GM19395 (cell line): Measurements from ENCODE around the gene ATP1B4.
A peak's percentile ranks its signal among the peaks of the same experiment; 100 is the strongest.
"Not testable (repeated sequence)": the region's sequence is repeated elsewhere in the genome, so short reads cannot be mapped to it uniquely, and the experiment has no call there.

Experiments
- ATAC-seq: cut with Tn5 transposase; IDR thresholded peaks from one replicate; pipeline ENCODE4 v1.9.1; 2021; ENCODE audit warnings: mild to moderate bottlenecking, moderate library complexity; ENCODE audit not compliant: unreplicated experiment

ATP1B4 gene

DNA sequence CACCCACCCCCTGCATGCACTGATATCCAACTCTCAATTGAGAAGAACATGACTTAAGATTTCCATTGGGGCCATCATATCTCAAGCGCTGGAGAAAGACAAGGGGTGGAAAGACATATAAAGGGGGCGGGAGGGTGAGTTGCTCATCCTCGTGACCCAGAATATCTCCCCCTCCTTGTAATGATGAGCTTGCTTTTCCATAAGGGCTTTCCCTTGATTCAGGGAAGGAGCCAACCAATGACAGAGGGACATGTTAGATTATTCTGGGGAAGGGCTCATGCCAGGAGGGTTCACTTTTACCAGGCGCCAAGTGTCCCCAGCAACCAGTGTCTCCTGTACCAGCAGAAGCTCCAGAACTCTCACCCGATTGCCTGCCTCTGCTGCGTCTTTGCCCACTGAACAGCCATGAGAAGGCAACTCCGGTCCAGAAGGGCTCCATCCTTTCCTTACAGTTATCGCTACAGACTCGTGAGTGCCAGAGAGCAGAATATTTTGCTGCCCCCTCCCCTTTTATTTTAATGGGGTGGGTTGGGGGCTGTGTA, at the start of gene ATP1B4:
ATP1B4 (plus strand) TSS at position 326 of the 542 bp plus-strand sequence; CDS start at position 406, 80 bp downstream.
- ATAC-seq, result no peak

DNA sequence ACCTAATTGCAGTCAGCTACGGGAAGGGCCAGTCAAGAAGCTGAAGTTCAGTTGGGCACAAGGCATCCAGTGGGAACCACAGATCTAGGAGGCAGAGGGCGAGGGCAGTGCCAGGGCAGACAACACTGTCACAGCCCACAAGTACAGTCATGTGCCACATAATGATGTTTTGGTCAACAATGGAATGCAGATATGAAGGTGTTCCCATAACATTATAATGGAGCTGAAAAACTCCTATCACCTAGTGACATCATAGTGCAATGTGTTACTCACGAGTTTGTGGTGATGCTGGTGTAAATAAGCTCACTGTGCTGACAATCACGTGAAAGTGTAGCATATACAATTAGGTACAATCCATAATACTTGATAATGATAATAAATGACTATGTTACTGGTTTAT, 46.1 kb upstream of the ATP1B4 start:
- no peak for ATAC-seq

DNA sequence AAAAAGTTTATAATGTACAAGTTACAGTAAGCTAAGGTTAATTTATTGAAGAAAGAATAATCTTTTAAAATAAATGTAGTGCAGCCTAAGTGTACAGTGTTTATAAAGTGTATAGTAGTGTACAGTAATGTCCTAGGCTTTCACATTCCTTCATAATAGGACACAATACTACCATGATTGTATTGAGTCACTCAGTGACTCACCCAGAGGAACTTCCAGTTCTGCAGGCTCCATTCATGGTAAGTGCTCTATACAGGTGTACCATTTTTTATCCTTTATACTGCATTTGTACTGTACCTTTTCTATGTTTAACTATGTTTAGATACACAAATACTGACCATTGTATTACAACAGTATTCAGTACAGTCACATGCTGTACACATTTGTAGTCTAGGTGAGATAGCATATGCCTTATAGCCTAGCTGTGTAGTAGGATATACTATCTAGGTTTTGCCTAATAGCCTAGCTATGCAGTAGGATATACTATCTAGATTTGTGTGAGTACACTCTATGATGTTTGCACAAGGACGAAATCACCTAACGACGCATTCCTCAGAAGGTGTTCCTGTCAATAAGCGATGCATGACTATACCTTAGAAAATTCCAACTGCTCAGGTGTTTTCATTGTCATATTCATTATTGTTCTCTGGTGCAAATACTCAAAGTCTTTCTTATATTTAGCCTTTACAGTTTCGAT, 45.2 kb upstream of the ATP1B4 start:
- ATAC-seq, result no peak

DNA sequence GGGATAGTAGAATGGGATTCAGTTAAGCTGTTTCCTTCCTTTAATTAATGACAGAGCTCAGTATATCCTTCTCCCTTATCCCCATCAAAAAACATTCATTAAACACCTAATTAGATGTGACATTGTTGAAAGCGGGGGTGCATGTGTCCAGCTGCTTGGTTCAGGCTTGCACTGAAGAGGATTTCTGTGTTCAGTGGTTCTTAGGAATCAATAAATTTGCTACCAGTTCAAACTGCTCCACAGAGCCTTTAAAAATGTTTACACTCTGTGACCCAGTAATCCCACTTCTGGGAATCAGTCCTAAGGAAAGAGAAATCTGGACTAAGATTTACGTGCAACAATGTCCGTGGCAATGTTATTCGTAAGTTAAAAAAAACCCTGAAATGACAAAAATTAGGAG, 43.5 kb upstream of the ATP1B4 start:
- ATAC-seq, result no peak

GRCh38 chrX:120321520-120322281, 40.2 kb upstream of the ATP1B4 start:
- no peak for ATAC-seq

GRCh38 chrX:120331116-120331515, 30.8 kb upstream of the ATP1B4 start:
- no peak for ATAC-seq

DNA sequence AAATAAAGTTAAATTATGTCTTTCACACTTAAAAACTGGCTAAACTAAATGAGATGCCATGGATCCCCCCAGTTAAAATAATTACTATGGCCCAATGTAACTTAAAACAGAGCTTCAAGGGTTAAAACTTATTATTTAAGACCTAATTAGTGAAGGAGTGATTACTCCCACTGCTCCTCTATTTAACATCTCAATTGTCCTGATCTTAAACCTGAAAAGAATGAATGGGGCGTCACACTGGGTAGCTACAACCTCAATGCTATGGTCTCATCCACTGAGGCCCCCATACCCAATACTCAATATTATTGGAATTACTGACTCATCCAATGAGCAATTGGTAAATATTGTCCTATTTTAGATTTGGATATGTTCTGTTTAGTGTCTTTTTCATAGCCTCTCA, 29.5 kb upstream of the ATP1B4 start:
- ATAC-seq, result no peak

GRCh38 chrX:120334151-120334550, 27.7 kb upstream of the ATP1B4 start:
- no peak for ATAC-seq

DNA sequence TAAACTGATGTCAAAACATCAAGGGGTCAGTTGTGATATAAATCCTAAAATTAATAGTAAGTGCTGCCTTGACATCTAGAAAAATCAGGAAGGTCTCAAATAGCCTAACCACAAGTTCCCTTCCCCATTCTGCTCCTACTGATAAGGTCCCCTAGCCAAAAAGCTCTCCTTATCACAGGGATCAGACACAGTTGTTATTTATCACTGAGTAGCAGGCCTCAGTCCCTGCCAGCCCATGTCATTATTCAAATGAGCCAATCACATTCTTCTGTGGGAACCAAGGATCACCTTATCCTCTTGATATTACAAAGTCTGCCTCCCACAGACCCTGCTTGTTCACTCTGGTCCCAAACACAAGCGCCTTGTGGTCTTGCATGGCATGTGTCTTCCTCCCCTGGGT, 27.3 kb upstream of the ATP1B4 start:
- no peak for ATAC-seq

GRCh38 chrX:120335289-120335688, 26.6 kb upstream of the ATP1B4 start:
- no peak for ATAC-seq

DNA sequence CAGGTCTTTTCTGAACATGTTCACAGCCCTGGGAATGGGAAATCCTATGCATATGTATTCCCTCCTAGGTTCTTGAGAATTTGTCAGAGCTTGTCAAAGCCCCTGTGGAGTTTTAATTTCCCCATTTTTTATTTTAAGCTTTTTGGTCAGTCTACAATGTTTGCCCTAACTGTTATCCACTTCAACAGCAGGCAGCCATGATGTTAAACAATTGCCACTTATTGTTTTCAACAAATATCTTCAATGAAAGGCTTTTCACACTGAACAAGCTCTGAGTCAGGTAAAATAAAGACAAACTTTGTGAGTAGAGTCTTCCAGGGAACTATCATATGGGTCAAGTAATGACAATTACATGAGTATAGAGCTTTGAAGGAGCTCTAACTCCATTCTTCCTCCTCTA, 25.0 kb upstream of the ATP1B4 start:
- no peak for ATAC-seq

DNA sequence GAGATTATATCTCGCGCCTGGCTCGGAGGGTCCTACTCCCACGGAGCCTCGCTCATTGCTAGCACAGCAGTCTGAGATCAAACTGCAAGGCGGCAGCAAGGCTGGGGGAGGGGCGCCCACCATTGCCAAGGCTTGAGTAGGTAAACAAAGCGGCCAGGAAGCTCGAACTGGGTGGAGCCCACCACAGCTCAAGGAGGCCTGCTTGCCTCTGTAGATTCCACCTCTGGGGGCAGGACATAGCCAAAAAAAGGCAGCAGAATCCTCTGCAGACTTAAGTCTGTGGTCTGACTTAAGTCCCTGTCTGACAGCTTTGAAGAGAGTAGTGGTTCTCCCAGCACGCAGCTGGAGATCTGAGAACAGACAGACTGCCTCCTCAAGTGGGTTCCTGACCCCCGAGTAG, 17.3 kb upstream of the ATP1B4 start:
- ATAC-seq, result not testable (repeated sequence)

DNA sequence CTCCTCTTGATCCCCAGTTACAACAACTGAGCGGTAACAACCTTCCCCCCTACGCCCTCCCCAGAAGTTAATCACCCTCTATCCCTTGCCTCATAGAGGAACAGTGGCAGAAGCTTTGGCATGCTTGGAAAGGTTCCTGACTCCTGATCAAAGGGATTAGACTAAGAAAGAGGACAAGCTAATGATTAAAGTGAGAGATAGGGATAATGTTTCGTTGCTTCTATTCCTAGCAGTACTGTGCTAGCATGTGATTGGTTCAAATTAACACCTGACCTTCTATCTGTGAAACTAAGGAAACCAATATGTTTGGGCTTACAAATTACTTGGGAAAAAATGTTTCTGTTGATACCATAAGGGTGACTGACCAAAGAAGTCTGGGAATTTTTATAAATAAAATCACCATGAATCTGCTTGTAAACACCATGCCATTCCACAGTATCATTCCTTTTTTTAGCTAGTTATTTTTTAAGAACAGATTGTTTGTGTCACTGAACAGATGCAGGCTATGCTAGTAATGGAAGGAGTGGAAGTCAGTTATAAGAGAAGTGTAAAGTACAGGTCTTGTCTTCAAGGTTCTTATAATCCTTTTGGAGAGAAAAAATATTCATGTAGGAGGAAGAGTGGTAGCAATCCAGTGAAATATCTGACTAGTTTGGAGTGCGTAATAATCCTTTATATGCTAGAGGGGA, 11.3 kb upstream of the ATP1B4 start:
- ATAC-seq, result no peak

DNA sequence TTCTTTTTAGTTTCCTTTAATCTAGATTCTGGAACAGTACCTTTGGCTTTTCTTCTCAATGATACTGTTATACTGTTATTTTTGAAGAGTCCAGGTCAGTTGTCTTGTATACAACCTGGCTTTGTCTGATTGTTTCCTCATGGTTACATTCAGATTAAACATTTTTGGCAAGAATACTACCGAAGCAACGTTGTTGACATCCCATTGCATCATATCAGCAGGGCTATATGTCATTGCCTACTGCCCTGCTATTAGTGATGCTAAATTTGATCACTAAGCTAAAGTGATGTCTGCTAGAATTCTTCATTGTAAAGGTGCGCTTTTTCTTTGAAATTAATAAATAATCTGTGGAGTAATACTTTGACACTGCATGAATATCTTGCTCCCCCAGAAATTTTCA, 5.8 kb upstream of the ATP1B4 start:
- no peak for ATAC-seq

- ATAC-seq, result no peak
These were observed 4.7 kb upstream of the ATP1B4 start for GRCh38 chrX:120357186-120357585.

GRCh38 chrX:120358737-120359456, 3.0 kb upstream of the ATP1B4 start:
- ATAC-seq, result no peak

DNA sequence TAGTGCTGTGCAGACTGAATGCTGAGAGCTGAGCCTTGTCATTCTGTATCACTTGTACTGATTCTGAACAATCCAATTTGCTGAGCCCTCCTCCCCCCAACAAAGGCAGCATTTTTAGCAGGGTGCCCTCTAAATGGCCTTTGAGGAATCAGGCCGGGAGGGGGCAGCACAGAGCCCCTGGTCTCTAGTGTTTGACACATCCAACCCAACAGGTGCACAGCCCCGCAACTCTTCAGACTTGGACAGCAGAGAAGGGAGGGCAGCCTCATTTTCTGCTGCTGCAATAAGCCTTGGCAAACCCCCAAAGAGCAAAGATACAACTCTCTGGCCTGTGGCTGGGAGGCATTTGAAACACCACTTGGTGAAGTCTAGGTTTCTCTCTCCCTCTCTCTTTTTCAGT, 3.4 kb downstream of the ATP1B4 start:
- peak; percentile 66 for ATAC-seq

DNA sequence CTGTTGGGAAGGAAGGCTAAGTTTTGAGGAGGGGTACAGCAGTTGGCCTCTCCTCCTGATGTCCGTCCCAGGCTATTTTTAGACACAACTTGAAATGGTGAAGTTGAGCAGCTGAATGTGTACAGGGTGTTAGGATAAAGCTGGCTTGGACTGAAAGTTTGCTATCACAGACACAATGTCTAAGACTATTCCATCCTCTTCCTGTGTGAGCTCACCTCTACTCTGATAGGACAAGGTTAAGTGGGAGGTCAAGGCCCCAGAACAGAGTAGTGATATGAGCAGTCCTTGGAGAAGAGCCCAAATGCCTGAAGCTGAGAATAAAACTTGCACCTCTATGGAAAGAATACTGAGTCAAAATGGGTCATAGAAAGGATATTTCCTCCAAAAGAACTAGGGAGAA, 4.1 kb downstream of the ATP1B4 start:
- ATAC-seq, result no peak

DNA sequence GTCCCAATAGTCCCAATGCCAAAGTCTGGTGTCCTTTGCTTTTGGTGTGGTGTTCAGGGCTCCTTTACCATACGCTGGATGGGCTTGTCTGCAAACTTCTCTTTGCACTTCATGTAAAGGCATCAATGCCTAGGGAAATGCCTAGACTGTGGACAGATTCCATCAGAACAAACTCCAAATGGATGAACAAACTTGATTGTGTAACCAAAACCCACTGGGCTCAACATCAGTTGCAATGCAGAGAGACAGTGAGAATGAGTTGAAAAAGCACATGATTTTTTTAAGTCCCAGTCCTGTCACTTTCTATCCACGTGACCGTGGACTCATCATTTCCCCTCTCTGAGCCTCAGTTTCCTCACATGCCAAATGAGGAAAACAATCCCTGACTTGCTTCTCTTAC, 4.9 kb downstream of the ATP1B4 start:
- no peak for ATAC-seq

DNA sequence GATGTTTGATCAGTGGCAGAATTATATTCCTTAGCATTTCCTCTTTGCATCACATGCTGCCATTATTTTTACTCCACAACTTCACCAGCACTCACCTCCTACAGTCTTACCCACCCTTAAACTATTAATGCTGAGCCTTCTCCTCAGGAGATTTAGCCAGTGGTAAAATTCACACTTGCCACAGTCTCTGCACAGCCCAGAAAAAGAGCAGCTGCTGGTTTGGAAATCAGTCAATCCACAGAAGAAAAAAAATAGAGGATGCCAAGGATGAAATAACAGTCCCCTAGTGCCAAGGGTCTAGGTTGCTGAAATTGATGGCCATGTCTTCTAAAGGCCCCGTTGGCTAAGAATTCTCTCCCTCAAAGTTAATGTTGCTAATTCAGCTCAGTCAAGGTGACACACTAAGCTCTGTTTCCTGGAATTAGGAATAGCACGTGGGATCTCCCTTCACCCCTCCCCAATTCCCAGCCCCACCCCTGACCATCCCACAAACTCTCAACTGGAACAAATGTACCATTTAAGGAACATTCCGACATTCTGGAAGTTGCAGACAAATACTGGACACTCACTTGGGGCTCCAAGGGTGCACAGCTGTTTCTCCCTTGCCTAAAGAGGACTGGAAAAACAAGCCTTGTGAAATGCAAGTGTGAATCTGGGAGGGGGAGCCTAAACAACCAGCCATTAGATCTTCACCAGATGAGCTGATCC, 5.7 kb downstream of the ATP1B4 start:
- ATAC-seq, result no peak
